Measurements from ENCODE around the gene BACH1.

The BACH1 gene

DNA sequence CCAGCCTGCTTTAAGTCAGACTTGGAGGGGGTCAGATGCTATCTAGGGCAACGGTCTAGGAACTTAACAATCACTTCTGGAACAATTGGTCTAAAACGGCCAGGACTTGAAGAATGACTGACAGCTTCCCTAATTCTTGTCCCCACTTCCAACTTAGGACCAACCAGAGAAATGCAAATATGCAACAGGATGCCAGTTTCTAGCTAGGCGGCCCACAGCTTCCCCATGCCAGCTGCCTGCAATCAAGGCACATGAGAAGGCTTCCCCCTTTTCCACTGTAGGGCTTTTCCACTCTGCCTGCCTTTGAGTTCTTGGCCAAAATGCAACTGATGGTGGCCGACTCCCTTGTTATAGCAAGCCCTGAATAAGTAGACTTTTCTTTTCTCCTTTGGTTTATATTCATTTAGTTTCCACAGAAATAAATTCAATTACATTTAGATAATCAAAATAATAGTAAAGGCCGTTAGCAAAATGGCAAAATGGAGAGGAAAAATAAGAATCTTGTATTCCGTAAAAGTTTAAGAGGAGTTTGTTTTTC lies 80.9 kb downstream of the BACH1 start:
- no peak for DNase-seq (ENCODE audit: low read depth in 3 of 3)

DNA sequence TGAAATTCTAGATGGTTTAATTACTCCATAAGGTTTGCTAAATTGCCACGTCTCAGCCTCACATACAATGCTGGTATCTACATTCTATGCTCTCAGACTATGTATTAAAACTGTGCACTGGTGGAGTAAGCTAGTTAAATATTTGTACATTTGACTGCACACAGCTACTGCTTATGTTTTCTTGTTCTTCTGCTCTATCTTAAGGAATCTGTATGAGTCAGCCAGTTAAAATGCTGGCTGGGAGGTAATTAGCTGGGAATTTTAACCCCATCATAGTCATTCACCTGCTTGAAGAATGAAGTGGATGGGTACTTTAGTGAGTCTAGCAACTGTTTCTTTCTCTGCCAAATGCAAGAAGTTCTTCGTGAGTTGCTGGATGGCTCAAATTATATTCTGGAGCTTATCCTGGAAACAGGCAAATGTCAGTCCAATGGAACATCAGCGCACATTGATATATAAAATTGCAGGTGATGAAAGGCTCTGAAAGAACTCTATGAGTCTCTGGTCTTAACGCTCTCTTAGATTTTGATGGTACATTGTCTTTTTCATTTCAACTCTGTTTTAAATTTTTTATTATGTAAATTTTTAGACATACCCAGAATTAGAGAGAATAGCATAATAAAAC lies 83.4 kb downstream of the BACH1 start:
- no peak for DNase-seq (ENCODE audit: low read depth in 3 of 3)

DNA sequence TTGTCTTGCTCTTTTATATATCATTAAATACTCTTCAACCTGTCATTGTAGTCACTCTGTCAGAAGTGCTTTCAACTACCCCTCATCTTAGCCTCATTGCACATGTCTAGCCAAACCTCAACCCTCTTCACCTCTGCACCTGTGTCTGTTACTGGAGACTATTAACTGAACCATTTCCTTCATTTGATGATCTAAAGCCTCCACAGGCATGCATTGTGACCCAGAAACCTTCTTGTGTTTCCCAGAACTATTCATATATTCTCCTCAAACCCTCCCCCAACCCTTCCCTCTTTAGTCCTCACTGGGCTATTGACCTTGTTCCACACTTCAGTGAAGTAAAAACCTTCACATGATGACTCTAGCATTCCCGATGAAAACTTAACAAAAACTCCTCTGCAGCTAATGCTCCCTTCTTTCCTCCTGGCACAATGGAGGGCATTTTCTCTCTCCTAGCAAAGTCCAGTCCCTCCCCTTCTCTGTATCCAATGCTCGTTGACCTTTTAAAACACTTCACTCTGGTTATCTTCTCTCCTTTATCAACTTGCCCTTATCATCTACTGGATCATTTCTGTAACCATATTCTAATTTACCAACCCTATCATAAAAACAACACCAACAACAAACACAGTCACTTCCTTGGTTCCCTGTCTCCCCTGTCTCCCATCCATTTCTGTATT lies 86.1 kb downstream of the BACH1 start:
- no peak for DNase-seq (ENCODE audit: low read depth in 3 of 3)

- no peak for DNase-seq (ENCODE audit: low read depth in 3 of 3)
Observed at GRCh38 chr21:29385934-29386520, 87.3 kb downstream of the BACH1 start.

DNA sequence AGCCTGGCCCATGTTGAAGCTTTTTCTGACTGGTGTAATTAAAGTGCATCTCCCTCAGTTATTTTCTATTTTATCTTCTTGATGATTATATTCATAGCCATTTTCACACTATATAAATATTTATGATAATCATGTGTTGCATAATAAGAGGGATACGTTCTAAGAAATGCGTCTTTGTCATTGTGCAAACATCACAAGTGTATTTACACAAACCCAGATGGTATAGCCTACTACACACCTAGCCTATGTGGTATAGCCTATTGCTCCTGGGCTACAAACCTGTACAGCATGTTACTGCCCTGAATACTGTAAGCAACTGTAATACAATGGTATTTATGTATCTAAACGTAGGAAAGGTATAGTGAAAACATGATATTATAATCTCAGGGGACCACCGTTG lies 88.1 kb downstream of the BACH1 start:
- no peak for DNase-seq (ENCODE audit: low read depth in 3 of 3)

DNA sequence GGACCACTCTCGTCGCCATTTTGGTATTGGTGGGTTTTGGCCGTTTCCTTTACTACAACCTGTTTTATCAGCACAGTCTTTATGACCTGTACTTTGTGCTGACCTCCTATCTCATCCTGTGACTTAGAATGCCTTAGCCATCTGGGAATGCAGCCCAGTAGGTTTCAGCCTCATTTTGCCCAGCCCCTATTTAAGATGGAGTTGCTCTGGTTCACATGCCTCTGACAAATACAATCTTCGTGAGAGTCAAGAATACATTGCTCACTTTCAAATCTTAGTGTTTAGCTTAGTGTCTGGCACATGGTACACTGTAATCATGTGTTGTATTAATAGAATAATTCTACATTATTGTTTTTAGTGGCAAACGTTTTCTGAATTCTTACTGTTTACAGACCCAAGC lies 88.9 kb downstream of the BACH1 start:
- no peak for DNase-seq (ENCODE audit: low read depth in 3 of 3)

DNA sequence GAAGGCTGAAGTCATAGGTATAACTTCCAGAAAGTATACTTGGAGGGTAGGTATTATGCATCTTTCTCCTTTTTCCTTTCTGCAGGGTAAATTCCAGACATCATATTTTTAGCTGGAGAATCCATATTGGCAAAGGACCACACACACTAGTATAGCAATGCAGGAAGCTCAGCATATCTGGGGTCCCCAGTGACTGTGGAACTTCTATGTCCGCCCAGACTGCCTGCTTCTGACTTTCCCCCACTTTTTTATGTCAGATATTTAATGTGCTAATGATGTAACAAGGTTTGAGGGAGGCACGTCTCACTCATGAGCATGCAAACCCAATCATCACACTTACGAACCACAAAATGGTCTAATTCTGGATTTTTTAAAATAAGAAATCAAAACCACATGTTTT lies 90.4 kb downstream of the BACH1 start:
- DNase-seq (ENCODE audit: low read depth in 3 of 3): no peak

GRCh38 chr21:29390778-29391177 lies 92.1 kb downstream of the BACH1 start:
- no peak for DNase-seq (ENCODE audit: low read depth in 3 of 3)

- DNase-seq (ENCODE audit: low read depth in 3 of 3): no peak
Observed at GRCh38 chr21:29394051-29394450, 95.3 kb downstream of the BACH1 start.
